GM19240 (cell line): ENCODE results near the gene MUTYH.

Experiments
- DNase-seq: peaks from one replicate; pipeline ENCODE4 v3.0.0; 2011; ENCODE audit warnings: low spot score; ENCODE audit not compliant: insufficient read length

The MUTYH gene

GRCh38 chr1:45348966-45349677, 8.9 kb upstream of the MUTYH start:
- DNase-seq: no peak

- no peak for DNase-seq
These were observed 8.3 kb upstream of the MUTYH start for GRCh38 chr1:45348609-45348965.

GRCh38 chr1:45348020-45348419, 7.8 kb upstream of the MUTYH start:
- DNase-seq: no peak

- no peak for DNase-seq
These were observed 6.2 kb upstream of the MUTYH start for GRCh38 chr1:45346473-45346872.

GRCh38 chr1:45345014-45345413, 4.8 kb upstream of the MUTYH start:
- no peak for DNase-seq

- DNase-seq: no peak
These were observed 4.3 kb upstream of the MUTYH start for GRCh38 chr1:45344499-45344898.

- DNase-seq: no peak
These were observed 701 bp upstream of the MUTYH start for GRCh38 chr1:45340816-45341466.

GRCh38 chr1:45337630-45338325, 2.5 kb downstream of the MUTYH start:
- no peak for DNase-seq

GRCh38 chr1:45335855-45336324, 4.3 kb downstream of the MUTYH start:
- no peak for DNase-seq

GRCh38 chr1:45334308-45335245, 5.7 kb downstream of the MUTYH start:
- DNase-seq: no peak

- DNase-seq: no peak
These were observed 7.9 kb downstream of the MUTYH start for GRCh38 chr1:45332346-45332720.

GRCh38 chr1:45331436-45332345, 8.5 kb downstream of the MUTYH start:
- DNase-seq: no peak

GRCh38 chr1:45329445-45329844, 10.8 kb downstream of the MUTYH start:
- no peak for DNase-seq

- no peak for DNase-seq
These were observed 11.6 kb downstream of the MUTYH start for GRCh38 chr1:45328680-45329079.

- DNase-seq: no peak
These were observed 12.4 kb downstream of the MUTYH start for GRCh38 chr1:45327644-45328515.

- peak; percentile 64 for DNase-seq
These were observed 13.3 kb downstream of the MUTYH start, which contains the start of gene HPDL for GRCh38 chr1:45326627-45327623. TSS of gene HPDL (plus strand) at chr1:45326895. CDS start at chr1:45327149, 254 bp downstream.

GRCh38 chr1:45325851-45326506, 14.3 kb downstream of the MUTYH start:
- DNase-seq: no peak
